Neural cell (in vitro differentiated cells): ENCODE measurements around the gene PLAAT4. TPM values are rescaled to one million over a fixed set of nuclear protein-coding genes. Genes with fewer than 3 reads are reported as not detected.
"Not testable (repeated sequence)": the region's sequence is repeated elsewhere in the genome, so short reads cannot be mapped to it uniquely, and the experiment has no call there.

Experiments
- H2AFZ ChIP-seq: fragments of 200-600, 300-800 bp; sonication (generic), shearing (Covaris generic); 2 replicates; pipeline ENCODE4 v1.6.0; 2014; ENCODE audit warnings: low read depth, mild to moderate bottlenecking, antibody characterized with exemption, low read length, moderate library complexity
- H3F3A ChIP-seq: fragments of 200-600 bp; shearing (Covaris generic); 2 replicates; pipeline ENCODE4 v1.6.1; 2016; ENCODE audit warnings: mild to moderate bottlenecking, moderate library complexity, mixed read lengths, antibody characterized with exemption, low read length; ENCODE audit not compliant: insufficient read depth, poor library complexity, severe bottlenecking
- H3K27ac ChIP-seq: fragments of 200-600, 300-800 bp; sonication (generic), shearing (Covaris generic); 2 replicates; pipeline ENCODE4 v1.5.1; 2014; ENCODE audit warnings: mild to moderate bottlenecking, low read length, moderate library complexity
- H3K27me3 ChIP-seq: fragments of 300-800, 200-600 bp; sonication (generic), shearing (Covaris generic); 2 replicates; pipeline ENCODE4 v1.6.0; 2014; ENCODE audit warnings: mild to moderate bottlenecking, low read depth, low read length, moderate library complexity; ENCODE audit not compliant: insufficient read depth
- H3K36me3 ChIP-seq: fragments of 300-800, 200-600 bp; sonication (generic), shearing (Covaris generic); 2 replicates; pipeline ENCODE4 v1.5.1; 2014; ENCODE audit warnings: mild to moderate bottlenecking, antibody characterized with exemption, low read length, moderate library complexity; ENCODE audit not compliant: insufficient read depth
- H3K4me2 ChIP-seq: fragments of 300-800, 200-600 bp; sonication (generic), shearing (Covaris generic); 2 replicates; pipeline ENCODE4 v1.6.0; 2014; ENCODE audit warnings: mild to moderate bottlenecking, low read length
- H3K4me3 ChIP-seq: fragments of 300-800, 200-600 bp; sonication (generic), shearing (Covaris generic); 2 replicates; pipeline ENCODE4 v1.5.1; 2014; ENCODE audit warnings: mild to moderate bottlenecking, low read length, moderate library complexity
- H3K79me2 ChIP-seq: fragments of 200-600 bp; shearing (Covaris generic); replicated peaks from 2 replicates; pipeline ENCODE4 v1.6.0; 2014; ENCODE audit warnings: mild to moderate bottlenecking, low read length, moderate library complexity; ENCODE audit not compliant: insufficient read depth
- H3K9ac ChIP-seq: fragments of 300-800, 200-600 bp; sonication (generic), shearing (Covaris generic); 2 replicates; pipeline ENCODE4 v1.6.1; 2016; ENCODE audit warnings: mild to moderate bottlenecking, low read length, mixed read lengths
- H3K9me2 ChIP-seq: fragments of 200-600 bp; shearing (Covaris generic); 2 replicates; pipeline ENCODE4 v1.6.1; 2016; ENCODE audit warnings: mild to moderate bottlenecking, low read length, mixed read lengths; ENCODE audit not compliant: insufficient read depth
- H3K9me3 ChIP-seq: fragments of 200-600, 300-800 bp; sonication (generic), shearing (Covaris generic); 2 replicates; pipeline ENCODE4 v1.6.1; 2016; ENCODE audit warnings: mild to moderate bottlenecking, mixed run types, low read length, moderate library complexity, mixed read lengths
- H4K20me1 ChIP-seq: fragments of 200-600 bp; shearing (Covaris generic); 2 replicates; pipeline ENCODE4 v1.6.1; 2016; ENCODE audit warnings: mild to moderate bottlenecking, mixed run types; ENCODE audit not compliant: insufficient read depth
- EP300 ChIP-seq: fragments of 450-650 bp; conservative IDR thresholded peaks from 2 replicates; pipeline ENCODE4 v1.6.1; 2014; ENCODE audit warnings: antibody characterized with exemption, mild to moderate bottlenecking, moderate library complexity; ENCODE audit not compliant: poor library complexity, severe bottlenecking
- EZH2 ChIP-seq: fragments of 200-600, 300-800 bp; shearing (Covaris generic), sonication (generic); IDR thresholded peaks from 2 replicates; pipeline ENCODE4 v1.6.1; 2014; ENCODE audit warnings: antibody characterized with exemption, low read length, borderline replicate concordance, mild to moderate bottlenecking; ENCODE audit not compliant: insufficient read depth, poor library complexity, severe bottlenecking
- MXI1 ChIP-seq: fragments of 450-650 bp; conservative IDR thresholded peaks from 2 replicates; pipeline ENCODE4 v1.6.1; 2014; ENCODE audit warnings: antibody characterized with exemption, mild to moderate bottlenecking; ENCODE audit not compliant: poor library complexity, severe bottlenecking
- POLR2AphosphoS5 ChIP-seq: IDR thresholded peaks from 2 replicates; pipeline ENCODE4 v1.6.1; 2012
- RAD21 ChIP-seq: fragments of 450-650 bp; conservative IDR thresholded peaks from 2 replicates; pipeline ENCODE4 v1.6.1; 2014; ENCODE audit warnings: antibody characterized with exemption, mild to moderate bottlenecking, moderate library complexity
- SMC3 ChIP-seq: fragments of 450-650 bp; conservative IDR thresholded peaks from 2 replicates; pipeline ENCODE4 v1.6.1; 2014; ENCODE audit warnings: antibody characterized with exemption, mild to moderate bottlenecking, moderate library complexity; ENCODE audit not compliant: poor library complexity
- TAF1 ChIP-seq: IDR thresholded peaks from 2 replicates; pipeline ENCODE4 v1.6.1; 2012; ENCODE audit warnings: low read depth
- polyA plus RNA-seq: library from polyadenylated mRNA; depleted of rRNA; stranded (reverse); fragments of >200 nt; gene quantifications from 2 replicates; pipeline ENCODE4 v1.2.3, GENCODE V29; 2014
- TF ChIP-seq, protein P1 (sequence below): fragments of 450-650 bp; IDR thresholded peaks from 2 replicates; pipeline ENCODE4 v1.5.1; 2014; ENCODE audit warnings: antibody characterized with exemption, mild to moderate bottlenecking, moderate library complexity; ENCODE audit not compliant: poor library complexity, severe bottlenecking
- TF ChIP-seq, protein P2 (sequence below): IDR thresholded peaks from 2 replicates; pipeline ENCODE4 v1.6.1; 2012; ENCODE audit warnings: borderline replicate concordance

PLAAT4 gene
- polyA plus RNA-seq, 1 donor from 2014 or later = not detected

DNA sequence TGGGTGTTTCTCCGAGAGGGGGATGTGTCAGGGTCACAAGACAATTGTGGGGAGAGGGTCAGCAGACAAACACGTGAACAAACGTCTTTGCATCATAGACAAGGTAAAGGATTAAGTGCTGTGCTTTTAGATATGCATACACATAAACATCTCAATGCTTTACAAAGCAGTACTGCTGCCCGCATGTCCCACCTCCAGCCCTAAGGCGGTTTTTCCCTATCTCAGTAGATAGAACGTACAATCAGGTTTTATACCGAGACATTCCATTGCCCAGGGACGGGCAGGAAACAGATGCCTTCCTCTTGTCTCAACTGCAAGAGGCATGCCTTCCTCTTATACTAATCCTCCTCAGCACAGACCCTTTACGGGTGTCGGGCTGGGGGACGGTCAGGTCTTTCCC lies 8.5 kb upstream of the PLAAT4 start:
- H3F3A ChIP-seq, H4K20me1 ChIP-seq, H2AFZ ChIP-seq, H3K36me3 ChIP-seq, H3K4me3 ChIP-seq, H3K27ac ChIP-seq, H3K4me2 ChIP-seq, H3K9me3 ChIP-seq, H3K79me2 ChIP-seq, H3K27me3 ChIP-seq, H3K9me2 ChIP-seq, H3K9ac ChIP-seq: not testable (repeated sequence)

DNA sequence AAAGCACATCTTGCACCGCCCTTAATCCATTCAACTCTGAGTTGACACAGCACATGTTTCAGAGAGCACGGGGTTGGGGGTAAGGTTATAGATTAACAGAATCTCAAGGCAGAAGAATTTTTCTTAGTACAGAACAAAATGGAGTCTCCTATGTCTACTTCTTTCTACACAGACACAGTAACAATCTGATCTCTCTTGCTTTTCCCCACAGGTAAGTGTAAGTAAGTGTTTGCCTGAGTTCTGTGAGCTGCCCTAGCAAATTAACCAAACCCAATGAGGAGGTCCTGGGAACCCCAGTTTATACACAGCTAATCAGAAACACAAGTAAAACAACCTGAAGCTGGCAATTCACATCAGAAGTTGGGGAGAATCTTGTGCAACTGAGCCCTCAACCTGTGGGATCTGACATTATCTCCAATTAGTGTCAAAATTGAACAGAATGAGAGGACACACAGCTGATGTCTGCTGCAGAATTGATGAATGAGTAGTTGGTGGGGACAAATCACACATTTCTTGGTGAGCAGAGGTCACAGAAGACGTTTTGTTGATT lies 7.8 kb upstream of the PLAAT4 start:
- H4K20me1 ChIP-seq, H3F3A ChIP-seq, H3K4me3 ChIP-seq, H3K79me2 ChIP-seq, H3K36me3 ChIP-seq, H3K9ac ChIP-seq, H3K27ac ChIP-seq, H3K27me3 ChIP-seq, H3K4me2 ChIP-seq, H3K9me3 ChIP-seq, H2AFZ ChIP-seq, H3K9me2 ChIP-seq: not testable (repeated sequence)

DNA sequence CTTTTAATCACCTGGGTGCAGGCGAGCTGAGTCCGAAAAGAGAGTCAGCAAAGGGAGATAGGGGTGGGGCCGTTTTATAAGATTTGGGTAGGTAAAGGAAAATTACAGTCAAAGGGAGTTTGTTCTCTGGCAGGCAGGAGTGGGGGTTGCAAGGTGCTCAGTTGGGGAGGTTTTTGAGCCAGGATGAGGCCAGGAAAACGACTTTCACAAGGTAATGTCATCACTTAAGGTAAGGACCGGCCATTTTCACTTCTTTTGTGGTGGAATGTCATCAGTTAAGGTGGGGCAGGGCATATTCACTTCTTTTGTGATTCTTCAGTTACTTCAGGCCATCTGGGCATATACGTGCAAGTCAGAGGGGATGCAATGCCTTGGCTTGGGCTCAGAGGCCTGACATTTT lies 7.2 kb upstream of the PLAAT4 start:
- not testable (repeated sequence) for H3K9ac ChIP-seq

DNA sequence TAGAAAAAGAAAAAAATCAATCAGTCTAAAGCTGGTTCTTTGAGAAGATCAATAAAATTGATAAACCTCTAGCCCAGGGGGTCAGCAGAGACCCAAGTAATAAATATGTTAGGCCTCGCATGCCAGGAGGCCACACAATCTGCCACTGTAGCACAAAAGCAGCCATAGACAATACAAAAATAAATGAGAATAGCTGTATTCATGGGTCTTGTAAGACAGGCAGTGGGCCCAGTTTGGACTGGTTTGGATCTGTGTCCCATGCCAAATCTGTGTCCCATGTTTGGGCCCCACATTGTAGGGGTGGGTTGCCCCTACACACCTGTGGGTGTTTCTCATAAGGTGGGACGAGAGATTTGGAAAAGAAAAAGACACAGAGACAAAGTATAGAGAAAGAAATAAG lies 6.6 kb upstream of the PLAAT4 start:
- Histone ChIP-seq H3K79me2 (no peaks in the 10 kb centered on the region), H3K36me3 (no peaks in the 10 kb centered on the region), H4K20me1 (no peaks in the 10 kb centered on the region), H3K9me2 (no peaks in the 10 kb centered on the region), H3K9ac (no peak overlapping the region), H3K27me3 (peaks cover 9% of the 10 kb centered on the region), H3K4me2 (no peak overlapping the region), H2AFZ (no peak overlapping the region), H3K27ac (no peak overlapping the region), H3K4me3 (no peak overlapping the region), H3K9me3 (no peaks in the 10 kb centered on the region), H3F3A (no peaks in the 10 kb centered on the region)
- TF ChIP-seq, protein P1, sequence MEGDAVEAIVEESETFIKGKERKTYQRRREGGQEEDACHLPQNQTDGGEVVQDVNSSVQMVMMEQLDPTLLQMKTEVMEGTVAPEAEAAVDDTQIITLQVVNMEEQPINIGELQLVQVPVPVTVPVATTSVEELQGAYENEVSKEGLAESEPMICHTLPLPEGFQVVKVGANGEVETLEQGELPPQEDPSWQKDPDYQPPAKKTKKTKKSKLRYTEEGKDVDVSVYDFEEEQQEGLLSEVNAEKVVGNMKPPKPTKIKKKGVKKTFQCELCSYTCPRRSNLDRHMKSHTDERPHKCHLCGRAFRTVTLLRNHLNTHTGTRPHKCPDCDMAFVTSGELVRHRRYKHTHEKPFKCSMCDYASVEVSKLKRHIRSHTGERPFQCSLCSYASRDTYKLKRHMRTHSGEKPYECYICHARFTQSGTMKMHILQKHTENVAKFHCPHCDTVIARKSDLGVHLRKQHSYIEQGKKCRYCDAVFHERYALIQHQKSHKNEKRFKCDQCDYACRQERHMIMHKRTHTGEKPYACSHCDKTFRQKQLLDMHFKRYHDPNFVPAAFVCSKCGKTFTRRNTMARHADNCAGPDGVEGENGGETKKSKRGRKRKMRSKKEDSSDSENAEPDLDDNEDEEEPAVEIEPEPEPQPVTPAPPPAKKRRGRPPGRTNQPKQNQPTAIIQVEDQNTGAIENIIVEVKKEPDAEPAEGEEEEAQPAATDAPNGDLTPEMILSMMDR = no peak
- TF ChIP-seq SMC3 (no peak), POLR2AphosphoS5 (no peak), TAF1 (no peak), EP300 (no peak), RAD21 (no peak), MXI1 (no peak), EZH2 (no peak)
- TF ChIP-seq, protein P2, sequence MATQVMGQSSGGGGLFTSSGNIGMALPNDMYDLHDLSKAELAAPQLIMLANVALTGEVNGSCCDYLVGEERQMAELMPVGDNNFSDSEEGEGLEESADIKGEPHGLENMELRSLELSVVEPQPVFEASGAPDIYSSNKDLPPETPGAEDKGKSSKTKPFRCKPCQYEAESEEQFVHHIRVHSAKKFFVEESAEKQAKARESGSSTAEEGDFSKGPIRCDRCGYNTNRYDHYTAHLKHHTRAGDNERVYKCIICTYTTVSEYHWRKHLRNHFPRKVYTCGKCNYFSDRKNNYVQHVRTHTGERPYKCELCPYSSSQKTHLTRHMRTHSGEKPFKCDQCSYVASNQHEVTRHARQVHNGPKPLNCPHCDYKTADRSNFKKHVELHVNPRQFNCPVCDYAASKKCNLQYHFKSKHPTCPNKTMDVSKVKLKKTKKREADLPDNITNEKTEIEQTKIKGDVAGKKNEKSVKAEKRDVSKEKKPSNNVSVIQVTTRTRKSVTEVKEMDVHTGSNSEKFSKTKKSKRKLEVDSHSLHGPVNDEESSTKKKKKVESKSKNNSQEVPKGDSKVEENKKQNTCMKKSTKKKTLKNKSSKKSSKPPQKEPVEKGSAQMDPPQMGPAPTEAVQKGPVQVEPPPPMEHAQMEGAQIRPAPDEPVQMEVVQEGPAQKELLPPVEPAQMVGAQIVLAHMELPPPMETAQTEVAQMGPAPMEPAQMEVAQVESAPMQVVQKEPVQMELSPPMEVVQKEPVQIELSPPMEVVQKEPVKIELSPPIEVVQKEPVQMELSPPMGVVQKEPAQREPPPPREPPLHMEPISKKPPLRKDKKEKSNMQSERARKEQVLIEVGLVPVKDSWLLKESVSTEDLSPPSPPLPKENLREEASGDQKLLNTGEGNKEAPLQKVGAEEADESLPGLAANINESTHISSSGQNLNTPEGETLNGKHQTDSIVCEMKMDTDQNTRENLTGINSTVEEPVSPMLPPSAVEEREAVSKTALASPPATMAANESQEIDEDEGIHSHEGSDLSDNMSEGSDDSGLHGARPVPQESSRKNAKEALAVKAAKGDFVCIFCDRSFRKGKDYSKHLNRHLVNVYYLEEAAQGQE = no peak

More for the DNA sequence above, 7.2 kb upstream of the PLAAT4 start:
- H3K9me2 ChIP-seq, H3K36me3 ChIP-seq, H3K27me3 ChIP-seq, H3K4me2 ChIP-seq, H3K79me2 ChIP-seq, H3K9me3 ChIP-seq, H2AFZ ChIP-seq, H3K27ac ChIP-seq, H3K4me3 ChIP-seq, H4K20me1 ChIP-seq, H3F3A ChIP-seq: not testable (repeated sequence)

DNA sequence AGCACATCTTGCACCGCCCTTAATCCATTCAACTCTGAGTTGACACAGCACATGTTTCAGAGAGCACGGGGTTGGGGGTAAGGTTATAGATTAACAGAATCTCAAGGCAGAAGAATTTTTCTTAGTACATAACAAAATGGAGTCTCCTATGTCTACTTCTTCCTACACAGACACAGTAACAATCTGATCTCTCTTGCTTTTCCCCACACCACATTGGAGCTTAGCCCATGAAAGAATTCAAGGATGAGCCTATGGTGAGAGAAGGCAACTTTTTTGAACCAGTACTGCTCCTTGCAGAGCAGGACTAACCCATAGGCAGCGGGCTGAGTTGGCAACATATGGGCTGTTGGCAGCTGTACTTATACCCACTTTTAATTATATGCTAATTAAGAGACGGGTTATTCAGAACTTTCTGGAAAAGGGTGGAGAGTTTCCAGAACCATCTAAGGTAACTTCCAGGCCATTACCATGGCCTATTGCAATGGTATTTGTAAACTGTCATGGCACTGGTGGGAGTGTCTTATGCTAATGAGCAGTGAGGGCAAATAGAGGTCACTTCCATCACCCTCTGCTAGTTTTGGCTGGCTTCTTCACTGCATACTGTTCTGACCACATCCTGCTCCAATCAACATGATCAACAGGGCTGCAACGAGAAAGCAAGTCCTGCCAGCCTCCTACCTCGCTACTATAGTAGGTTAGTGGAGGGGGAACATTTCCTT lies 5.4 kb upstream of the PLAAT4 start:
- not testable (repeated sequence) for H4K20me1 ChIP-seq, H3K9me2 ChIP-seq

More for the DNA sequence above, 5.4 kb upstream of the PLAAT4 start:
- not testable (repeated sequence) for H3K79me2 ChIP-seq, H3K36me3 ChIP-seq, H3K27ac ChIP-seq, H3F3A ChIP-seq, H3K27me3 ChIP-seq, H3K4me2 ChIP-seq, H2AFZ ChIP-seq, H3K9ac ChIP-seq, H3K4me3 ChIP-seq, H3K9me3 ChIP-seq
